Bronchial smooth muscle cell (primary cell): Measurements from ENCODE around the gene GAREM2. TPM values are rescaled to one million over a fixed set of nuclear protein-coding genes. Genes with fewer than 3 reads are reported as not detected.

Source experiments
- total RNA-seq: library from RNA; depleted of rRNA; stranded (reverse); fragments of >200 nt; gene quantifications from 2 replicates; pipeline ENCODE4 v1.2.1, GENCODE V29; 2014

GAREM2 gene
- 0.26 and 0.47 TPM in 2 replicates for total RNA-seq

GRCh38 chr2:26172871-26173775 lies at the start of gene GAREM2:
Gene GAREM2 (plus strand): TSS chr2:26173088. CDS start chr2:26173221, 133 bp downstream.

Other genes starting within 250 kb of the GAREM2 start
- 10.2 and 13.2 TPM in 2 replicates for gene KIF3C, start 190.6 kb upstream of the GAREM2 start, total RNA-seq
- gene RAB10, start 139.0 kb upstream of the GAREM2 start, total RNA-seq = 117 and 186 TPM in 2 replicates
- gene HADHA, start 71.5 kb downstream of the GAREM2 start, total RNA-seq = 151 and 152 TPM in 2 replicates
- gene HADHB, start 71.9 kb downstream of the GAREM2 start, total RNA-seq = 126 and 136 TPM in 2 replicates
- 7.3 and 11.0 TPM in 2 replicates for gene SELENOI, start 173.1 kb downstream of the GAREM2 start, total RNA-seq
- gene ADGRF3, start 173.7 kb downstream of the GAREM2 start, total RNA-seq = not detected in 2 replicates
- gene DRC1, start 228.8 kb downstream of the GAREM2 start, total RNA-seq = under 0.01 and 0.16 TPM in 2 replicates